ENCODE data around the gene C6orf136. TPM values are rescaled to one million over a fixed set of nuclear protein-coding genes. Genes with fewer than 3 reads are reported as not detected.

Gene C6orf136
- total RNA-seq, 1 experiment from 2014 or later: 3.2 TPM

DNA sequence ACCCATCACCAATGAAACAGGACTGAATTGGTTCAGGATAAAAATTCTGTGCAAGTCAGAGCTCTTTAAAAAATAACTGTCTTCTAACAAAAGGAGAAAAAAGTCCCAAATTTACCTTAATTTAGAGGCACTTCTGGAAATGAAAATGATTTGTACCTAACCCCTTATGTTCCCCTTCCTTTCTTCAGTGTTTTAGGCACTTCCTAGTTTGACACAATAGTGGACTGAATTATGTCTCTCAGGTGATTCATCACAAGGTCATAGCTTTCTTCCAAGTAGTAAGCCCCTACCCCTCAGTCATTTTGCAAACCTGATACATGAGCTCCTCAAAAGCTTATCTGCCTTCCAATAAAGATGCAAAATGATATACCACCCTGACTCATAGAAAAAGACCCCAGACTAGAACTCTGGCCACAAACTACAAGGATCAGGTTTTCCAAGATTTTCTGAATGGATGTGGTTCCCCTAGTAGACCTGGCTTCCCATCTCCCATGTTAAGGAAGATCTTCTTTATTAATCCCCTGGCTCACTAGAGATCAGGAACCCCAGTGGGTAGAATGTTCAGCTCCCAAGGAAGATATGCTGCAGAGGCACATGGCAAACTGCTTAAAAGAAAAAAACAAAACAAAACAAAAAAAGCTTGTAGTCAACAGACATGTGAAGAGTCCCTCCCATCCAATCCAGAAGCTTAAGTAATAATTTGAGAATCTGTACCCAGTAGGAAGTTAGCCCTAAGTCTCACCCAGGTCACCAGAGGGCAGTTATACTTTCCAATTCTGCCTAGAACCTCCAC, 33.5 kb upstream of the C6orf136 start:
- DNase-seq: no peak
- Histone ChIP-seq H3K36me3 (peaks cover 49% of the 10 kb centered on the region), H3K4me3 (no peak overlapping the region), H3K27me3 (no peaks in the 10 kb centered on the region), H3K9me3 (no peaks in the 10 kb centered on the region)

DNA sequence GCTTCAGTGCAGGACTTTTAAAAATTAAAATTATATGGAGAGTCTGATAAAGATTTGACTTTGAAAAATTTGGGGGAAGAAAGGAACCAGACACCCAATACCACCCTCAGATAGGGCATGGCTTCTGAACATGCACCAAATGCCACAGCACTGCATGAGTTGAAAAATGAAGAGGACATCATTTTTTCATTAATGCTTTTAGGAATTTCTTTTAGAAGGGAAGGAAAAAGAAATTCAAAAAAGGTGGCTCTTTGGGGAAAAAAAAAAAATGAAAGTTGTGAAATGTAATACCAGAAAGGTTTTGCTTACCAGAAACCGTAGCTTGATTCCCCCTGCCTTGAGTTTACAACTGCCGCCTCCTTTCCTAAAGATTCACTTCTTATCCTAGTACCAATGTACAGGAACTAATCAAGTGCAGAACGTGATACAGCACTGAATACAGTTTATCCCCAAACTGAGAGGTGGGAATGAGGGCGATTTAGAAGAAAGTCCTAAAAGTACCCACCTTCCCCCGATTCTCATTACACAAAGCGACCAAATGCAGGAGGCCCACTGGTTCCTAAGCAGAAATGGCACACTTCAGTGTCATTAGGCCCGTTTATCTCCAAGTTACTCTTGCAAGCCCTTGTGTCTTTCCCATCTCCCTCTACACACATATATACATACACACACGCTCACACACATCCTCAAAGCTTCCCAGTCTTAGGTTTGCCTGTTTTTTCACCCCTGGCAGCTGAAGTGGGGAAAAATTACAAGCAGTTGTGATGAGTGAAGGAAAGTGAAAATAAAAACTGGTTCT, 32.7 kb upstream of the C6orf136 start:
- H3K4me3 ChIP-seq: peak overlapping the region; percentile 88
- H3K27me3 ChIP-seq: no peaks in the 10 kb centered on the region
- no peak for DNase-seq
- peaks cover 49% of the 10 kb centered on the region for H3K36me3 ChIP-seq
- no peaks in the 10 kb centered on the region for H3K9me3 ChIP-seq

DNA sequence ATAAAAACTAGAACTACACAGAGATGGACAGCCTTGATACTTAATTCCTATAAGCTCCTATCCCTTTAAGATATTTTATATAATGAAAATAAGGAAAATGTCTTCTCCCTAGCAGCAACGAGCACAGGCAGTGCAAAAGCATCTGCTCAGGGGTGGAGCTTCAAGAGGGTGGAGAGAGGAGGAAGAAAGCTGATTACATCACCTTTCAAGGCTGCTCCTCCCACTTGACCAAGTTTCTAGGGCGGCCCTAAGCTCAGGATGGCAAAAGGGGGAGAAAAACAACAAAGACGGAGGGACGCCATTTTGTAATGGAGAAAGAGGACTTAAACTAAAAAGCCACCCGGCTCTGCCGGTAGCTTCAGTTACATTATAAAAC, 32.1 kb upstream of the C6orf136 start:
- no peaks in the 10 kb centered on the region for H3K9me3 ChIP-seq
- H3K27me3 ChIP-seq: no peaks in the 10 kb centered on the region
- H3K36me3 ChIP-seq: peaks cover 50% of the 10 kb centered on the region
- peak overlapping the region; percentile 88 for H3K4me3 ChIP-seq
- peak; percentile 75 for DNase-seq

DNA sequence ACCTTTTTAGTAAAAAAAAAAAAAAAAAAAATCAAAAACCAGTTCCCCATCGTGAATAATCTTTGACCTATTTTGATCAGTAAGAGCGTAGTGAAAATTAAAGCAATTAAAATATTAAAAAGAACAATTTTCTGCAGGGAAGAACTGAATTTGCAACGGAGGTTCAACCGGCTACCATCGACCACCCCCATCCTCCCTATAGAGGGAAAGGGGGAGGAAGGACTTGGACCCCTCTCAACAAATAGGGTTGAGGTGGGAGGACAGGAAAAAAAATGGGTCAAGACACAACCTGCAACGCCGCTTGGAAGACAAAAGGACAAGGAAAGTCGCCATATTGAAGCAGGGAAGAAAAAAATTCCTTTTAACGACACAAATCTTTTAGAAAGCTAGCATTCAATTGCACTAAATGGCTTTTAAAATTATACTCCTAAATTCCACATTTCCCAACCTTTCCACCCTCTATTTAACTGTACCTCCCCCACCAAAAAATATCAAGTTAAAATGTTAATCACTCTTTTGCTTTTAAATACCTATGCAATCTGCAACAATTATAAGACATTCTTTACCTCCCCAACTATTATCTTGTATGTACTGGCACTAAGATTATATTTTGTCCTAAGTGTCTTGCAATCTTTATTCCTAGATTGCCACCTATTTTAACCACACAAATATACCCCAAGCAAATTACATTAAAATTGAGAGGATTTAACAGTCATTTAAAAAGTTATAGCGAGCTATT, 31.5 kb upstream of the C6orf136 start:
- Histone ChIP-seq H3K9me3 (no peaks in the 10 kb centered on the region), H3K36me3 (peaks cover 47% of the 10 kb centered on the region), H3K27me3 (no peaks in the 10 kb centered on the region), H3K4me3 (peak overlapping the region; percentile 88)
- peak; percentile 37 for DNase-seq

DNA sequence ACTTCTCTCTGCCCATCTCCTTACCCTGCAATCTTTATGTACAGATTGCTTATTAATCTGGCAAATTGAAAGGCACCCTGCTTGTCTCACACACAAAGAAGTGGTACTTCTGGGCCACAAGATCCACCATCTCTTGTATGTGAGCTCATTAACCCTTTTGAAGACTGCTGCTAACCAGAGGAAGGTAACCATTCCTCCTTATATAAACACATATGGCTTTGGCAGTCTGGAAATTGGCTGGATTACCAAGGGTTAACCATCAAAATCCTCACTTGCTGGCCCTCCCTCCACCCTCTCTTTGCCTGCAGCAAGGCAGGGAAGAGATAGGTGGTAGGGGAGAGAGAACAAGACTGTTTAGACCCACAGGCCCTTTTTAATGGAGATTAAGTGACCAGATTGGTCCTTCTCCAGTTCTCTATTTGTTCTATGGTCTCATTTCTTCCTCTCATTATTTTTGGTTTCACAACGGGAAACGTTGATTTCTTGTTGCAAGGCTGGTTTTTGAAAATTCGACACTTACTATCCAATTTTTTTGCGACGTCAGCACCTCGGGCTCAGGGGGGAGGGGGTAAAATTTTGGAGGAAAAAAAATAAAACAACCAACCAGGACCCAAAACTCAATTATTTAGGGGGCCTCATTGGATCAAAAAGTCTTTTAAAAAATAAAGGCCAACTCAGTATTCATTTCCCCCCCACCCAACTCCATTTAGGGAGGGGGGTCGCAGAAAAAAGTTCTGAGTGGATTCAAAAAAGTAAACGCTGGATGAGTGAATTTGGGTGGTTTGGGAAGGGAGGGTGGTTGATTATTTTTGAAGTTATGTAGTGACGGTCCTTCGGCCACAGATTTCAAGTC, 30.7 kb upstream of the C6orf136 start:
- no peaks in the 10 kb centered on the region for H3K9me3 ChIP-seq
- H3K36me3 ChIP-seq: peaks cover 51% of the 10 kb centered on the region
- no peaks in the 10 kb centered on the region for H3K27me3 ChIP-seq
- no peak for DNase-seq
- peak overlapping the region; percentile 88 for H3K4me3 ChIP-seq

DNA sequence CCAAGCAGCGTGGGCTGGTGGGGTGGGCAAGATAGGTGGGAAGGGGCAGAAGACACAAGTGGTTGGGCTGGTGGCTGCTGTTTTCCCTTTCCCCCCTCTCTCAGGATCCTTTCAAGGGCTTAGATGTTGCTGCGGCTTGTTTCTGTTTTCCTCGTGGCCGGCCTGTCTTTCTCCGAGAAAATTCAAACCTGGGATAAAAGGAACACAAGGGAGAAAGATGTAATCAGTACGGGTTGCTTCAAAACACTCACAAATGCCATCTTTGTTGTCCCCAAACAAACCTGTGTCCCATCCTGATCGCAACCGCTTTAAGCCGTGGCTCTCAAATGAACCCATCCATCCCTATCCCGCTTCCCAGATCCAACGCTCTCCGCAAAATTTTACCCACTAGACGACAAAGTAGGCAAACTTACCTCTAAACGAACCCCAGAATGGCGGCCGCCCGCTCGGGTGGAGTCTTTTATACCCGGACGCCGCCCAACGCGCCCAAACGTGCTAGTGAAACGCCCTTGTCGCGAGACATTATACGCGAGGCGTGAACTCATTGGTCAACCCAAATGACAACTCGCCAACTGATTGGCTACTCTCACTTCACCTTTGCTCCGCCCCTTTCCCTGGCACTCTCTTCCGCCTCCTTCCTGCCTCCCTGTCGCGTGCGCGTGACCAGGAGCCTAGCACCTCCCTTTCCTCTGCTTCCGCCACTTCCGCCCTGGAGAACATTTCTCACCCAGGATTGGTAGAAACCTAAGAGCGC, 29.9 kb upstream of the C6orf136 start, which contains the start of gene PPP1R10:
TSS of gene PPP1R10 (minus strand) at position 433 of the 754 bp plus-strand sequence. CDS start 7,299 bp downstream, outside the sequence.
- DNase-seq: peak; percentile 97
- Histone ChIP-seq H3K4me3 (peak within 1 kb of the TSS; percentile 88), H3K27me3 (no peaks in the 10 kb centered on the region), H3K9me3 (no peaks in the 10 kb centered on the region), H3K36me3 (peaks cover 54% of the 10 kb centered on the region)

DNA sequence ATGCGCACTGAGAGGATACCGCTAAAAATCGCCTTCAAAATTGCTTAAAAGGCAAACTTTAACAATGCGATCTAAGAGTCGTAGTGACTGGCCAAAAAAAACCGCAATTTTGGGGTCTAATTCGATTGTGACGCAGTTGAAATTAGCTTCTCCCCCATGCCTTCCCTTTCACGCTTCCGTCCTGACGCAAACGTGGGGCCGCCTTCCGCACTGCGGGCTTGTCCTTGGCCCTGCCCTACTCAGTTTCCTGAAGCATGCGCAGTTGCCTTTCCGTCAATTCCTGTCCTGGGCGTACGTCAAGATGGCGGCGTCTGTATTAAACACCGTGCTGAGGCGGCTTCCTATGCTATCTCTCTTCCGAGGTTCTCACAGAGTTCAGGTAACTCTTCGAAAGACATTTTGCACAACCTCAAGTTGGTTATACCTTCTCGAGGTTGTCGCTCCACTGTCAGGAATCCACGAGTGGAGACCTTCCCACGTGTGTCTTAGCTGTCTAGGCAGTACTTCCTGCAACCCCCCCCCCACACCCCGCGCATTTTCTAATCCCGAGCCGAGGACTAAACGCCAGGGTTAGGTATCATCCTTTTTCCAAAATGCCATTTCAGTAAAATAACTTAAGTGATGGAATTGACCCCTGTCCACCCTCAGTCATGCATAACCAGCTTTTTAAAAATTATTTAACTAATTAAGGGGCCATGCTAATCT, 29.2 kb upstream of the C6orf136 start, which contains the start of gene MRPS18B:
TSS of gene MRPS18B (plus strand) at position 276 of the 705 bp plus-strand sequence. CDS start at position 302, 26 bp downstream.
- DNase-seq: peak; percentile 93
- Histone ChIP-seq H3K4me3 (peak within 1 kb of the TSS; percentile 88), H3K9me3 (no peaks in the 10 kb centered on the region), H3K27me3 (no peaks in the 10 kb centered on the region), H3K36me3 (peaks cover 54% of the 10 kb centered on the region)

DNA sequence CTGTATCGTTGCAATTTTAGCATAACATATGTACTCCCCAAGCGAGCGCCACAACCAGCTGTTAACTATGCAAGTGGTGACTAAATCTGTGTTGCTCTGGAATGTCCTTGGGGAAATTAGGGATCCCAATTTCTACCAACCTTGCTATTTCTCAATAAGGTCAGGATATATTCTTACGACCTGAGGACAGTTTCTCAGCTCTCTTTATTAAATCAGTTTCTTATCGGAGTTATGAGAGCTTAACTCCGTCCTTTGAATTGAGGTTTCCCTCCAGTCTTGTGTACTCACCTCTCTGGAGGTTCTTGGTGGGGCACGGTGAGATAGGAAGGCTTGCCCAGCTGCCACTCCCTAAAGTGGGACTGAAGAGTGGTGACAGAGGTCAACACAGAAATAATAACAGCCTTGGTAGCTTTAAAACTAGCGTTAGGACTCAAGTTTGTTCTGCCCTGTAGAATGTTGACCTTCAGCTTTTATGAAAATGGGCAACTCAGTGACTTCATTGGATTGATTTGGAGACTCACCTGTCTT, 28.6 kb upstream of the C6orf136 start:
- Histone ChIP-seq H3K36me3 (peaks cover 56% of the 10 kb centered on the region), H3K9me3 (no peaks in the 10 kb centered on the region), H3K27me3 (no peaks in the 10 kb centered on the region), H3K4me3 (peak overlapping the region; percentile 88)
- DNase-seq: no peak

DNA sequence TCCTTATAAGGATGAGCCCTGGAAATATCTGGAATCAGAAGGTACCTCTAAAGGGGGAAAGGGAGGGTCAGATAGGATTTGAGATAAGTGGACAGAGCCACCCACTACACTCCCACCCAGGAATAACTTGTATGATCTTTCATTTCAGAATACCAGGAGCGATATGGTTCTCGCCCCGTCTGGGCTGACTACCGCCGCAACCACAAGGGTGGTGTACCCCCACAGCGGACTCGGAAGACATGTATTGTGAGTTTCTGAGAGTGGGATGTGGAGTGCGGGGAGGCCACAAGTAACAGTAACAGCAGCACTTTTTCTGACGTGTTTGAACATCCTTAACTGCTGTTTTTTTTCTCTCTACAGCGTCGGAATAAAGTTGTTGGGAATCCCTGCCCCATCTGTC, 27.4 kb upstream of the C6orf136 start:
- H3K27me3 ChIP-seq: no peaks in the 10 kb centered on the region

DNA sequence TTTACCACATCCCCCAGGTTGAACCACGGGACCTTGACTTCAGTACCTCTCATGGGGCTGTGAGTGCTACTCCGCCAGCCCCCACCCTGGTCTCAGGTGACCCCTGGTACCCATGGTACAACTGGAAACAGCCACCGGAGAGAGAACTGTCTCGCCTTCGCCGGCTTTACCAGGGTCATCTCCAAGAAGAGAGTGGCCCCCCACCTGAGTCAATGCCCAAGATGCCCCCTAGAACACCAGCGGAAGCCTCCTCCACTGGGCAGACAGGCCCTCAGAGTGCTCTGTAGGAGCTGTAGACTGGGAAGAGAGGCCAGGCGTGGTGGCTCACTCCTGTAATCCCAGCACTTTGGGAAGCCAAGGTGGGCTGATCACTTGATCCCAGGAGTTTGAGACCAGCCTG, 21.4 kb upstream of the C6orf136 start:
- no peak for DNase-seq
- Histone ChIP-seq H3K36me3 (peaks cover 30% of the 10 kb centered on the region), H3K27me3 (no peaks in the 10 kb centered on the region), H3K4me3 (no peak overlapping the region), H3K9me3 (no peaks in the 10 kb centered on the region)

More for the DNA sequence above, 27.4 kb upstream of the C6orf136 start:
- H3K36me3 ChIP-seq: peaks cover 54% of the 10 kb centered on the region
- no peak for DNase-seq
- H3K9me3 ChIP-seq: no peaks in the 10 kb centered on the region
- H3K4me3 ChIP-seq: no peak overlapping the region

DNA sequence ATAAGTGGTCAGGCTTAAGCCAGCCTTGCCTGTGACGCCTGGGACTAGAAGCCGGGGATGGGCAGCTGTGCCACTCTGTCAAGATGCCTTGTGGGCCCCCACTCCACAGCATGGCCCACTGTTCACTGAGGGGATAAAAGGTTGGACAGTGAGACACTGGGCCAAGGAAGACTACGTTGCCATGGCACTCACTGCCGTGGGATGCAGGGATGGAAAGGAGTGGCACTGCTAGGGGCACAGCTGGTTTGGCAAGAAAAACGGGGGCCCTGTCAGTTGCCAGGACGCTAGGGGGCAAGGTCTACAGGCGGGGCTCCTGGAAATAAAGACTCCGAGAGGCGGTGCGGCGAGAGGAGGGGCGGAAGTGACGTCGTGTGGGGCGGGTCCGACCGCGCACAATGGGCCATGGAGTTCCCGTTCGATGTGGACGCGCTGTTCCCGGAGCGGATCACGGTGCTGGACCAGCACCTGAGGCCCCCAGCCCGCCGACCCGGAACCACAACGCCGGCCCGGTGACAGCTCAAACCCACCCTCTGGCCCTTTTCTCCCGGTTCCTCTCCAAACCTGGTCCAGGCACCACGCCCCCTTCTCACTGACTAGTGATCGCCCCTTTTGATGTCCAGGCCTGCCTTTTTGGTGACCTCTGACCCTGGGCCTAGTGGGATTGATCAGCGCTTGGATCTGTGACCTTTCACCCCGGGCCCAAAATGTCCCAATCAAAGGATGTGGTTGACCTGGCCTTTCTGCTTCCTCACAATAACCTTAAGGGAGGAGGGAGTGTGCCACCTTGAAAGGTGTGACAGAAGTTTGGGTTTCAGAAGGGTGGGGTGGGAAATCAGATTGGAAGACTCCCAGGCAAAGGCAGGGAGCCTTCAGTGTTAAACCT, 20.2 kb upstream of the C6orf136 start, which contains the start of gene ATAT1:
TSS of gene ATAT1 (plus strand) at position 391 of the 883 bp plus-strand sequence.
- Histone ChIP-seq H3K36me3 (peaks cover 18% of the 10 kb centered on the region), H3K27me3 (no peaks in the 10 kb centered on the region), H3K9me3 (no peaks in the 10 kb centered on the region), H3K4me3 (peak within 1 kb of the TSS; percentile 58)
- peak; percentile 82 for DNase-seq

DNA sequence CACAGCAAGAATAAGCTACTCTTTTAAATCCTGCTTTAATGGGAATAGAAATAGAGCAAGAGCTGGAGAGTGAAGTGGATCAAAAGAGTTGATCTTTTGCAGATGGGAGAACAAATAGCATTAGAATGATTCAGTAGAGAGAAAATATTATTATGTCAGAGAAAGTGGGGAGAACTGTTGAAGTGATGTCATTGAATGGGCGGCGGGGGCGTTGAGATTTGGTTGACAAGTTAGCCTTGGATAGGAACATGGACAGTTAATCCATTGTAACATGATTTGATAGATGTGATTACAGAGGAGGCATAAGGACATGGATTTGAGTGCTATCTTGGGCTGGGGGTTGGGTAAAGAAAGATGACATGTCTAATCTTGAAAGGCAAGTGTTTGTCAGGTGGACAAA, 11.1 kb upstream of the C6orf136 start:
- Histone ChIP-seq H3K4me3 (no peak overlapping the region), H3K27me3 (no peaks in the 10 kb centered on the region), H3K9me3 (no peaks in the 10 kb centered on the region), H3K36me3 (no peaks in the 10 kb centered on the region)
- no peak for DNase-seq

DNA sequence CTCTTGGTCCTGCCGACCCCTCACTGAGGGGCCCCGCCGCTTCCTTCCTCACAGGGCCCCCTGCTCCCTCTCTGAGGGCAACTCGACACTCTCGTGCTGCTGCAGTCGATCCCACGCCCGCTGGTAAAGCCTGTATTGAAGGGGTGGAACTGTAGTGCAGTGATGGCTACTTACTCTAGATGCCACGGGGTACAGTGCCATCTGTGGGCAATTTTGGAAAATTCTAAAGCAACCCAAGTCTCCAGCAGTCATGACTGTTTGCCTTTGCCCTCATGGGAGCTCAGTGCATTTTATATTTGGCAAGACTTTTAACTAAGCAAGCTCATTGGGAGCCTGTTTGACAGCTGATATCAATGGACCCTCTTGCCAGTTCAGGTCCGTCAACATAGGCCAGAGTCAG, 6.5 kb upstream of the C6orf136 start:
- Histone ChIP-seq H3K4me3 (no peak overlapping the region), H3K27me3 (no peaks in the 10 kb centered on the region), H3K36me3 (no peaks in the 10 kb centered on the region), H3K9me3 (no peaks in the 10 kb centered on the region)
- no peak for DNase-seq

DNA sequence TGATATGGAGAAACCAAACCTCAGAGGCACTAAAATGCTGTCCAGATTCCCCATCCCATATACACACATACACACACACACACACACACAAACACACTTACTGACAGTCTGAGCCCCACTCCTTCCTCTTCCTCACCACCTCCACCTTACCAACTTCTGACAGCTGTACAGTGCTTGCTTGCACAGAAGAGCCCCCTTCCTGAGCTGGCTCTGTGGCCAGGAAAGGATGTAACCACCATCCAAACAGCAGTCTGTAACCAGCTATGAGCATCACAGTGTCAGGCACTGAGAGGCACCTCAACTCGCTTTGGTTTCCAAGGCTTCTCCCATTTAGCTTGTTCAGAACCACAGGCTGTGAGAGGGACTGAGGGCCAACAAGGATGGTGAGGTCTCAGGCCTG, 5.9 kb upstream of the C6orf136 start:
- Histone ChIP-seq H3K9me3 (no peaks in the 10 kb centered on the region), H3K27me3 (no peaks in the 10 kb centered on the region), H3K4me3 (no peak overlapping the region), H3K36me3 (no peaks in the 10 kb centered on the region; the same call in 1 of the 2 replicates)
- no peak for DNase-seq
